Hematopoietic multipotent progenitor cell treated with erythropoietin and hydrocortisone succinate and interleukin-3 and kit ligand, for 6 days (in vitro differentiated cells): ENCODE results near the gene CCDC190.
"Not testable (repeated sequence)": the region's sequence is repeated elsewhere in the genome, so short reads cannot be mapped to it uniquely, and the experiment has no call there.

Source experiments
- DNase-seq: peaks from one replicate; pipeline ENCODE4 v3.0.0-alpha.2; 2015

Gene CCDC190

DNA sequence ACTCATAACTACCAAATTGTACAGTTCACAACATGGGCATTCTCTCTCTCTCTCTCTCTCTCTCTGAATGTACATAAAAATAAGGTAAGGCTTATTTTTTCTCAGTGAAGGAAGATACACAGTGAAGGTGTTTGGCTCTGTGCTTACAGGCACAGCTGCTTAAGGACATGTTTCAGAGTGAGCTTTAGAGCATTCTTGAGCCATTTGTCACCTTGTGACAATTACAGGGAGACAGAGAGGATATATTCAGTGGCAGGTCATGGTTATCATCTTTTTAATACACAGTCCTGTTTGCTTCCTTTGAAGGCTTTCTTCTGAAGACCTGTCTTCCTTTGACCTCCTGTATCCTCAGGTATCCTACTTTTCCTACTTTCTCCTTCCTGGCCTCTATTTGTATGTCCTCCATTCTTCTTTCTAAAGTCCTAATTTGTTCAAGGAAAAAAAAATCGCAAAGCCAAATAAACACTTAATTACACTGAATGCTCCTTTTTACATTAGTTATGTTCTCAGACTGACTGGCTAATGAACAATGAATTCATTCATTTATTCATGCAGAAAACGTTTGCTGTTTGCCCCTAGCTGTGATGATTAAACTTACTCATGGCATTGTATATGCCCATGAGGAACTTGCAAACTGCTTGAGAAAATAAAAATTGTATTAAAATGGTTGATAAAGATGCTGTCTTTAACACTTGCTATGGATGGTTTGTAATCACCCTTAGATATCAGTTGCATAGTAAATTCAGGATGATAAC lies 37.0 kb downstream of the CCDC190 start:
- no peak for DNase-seq

DNA sequence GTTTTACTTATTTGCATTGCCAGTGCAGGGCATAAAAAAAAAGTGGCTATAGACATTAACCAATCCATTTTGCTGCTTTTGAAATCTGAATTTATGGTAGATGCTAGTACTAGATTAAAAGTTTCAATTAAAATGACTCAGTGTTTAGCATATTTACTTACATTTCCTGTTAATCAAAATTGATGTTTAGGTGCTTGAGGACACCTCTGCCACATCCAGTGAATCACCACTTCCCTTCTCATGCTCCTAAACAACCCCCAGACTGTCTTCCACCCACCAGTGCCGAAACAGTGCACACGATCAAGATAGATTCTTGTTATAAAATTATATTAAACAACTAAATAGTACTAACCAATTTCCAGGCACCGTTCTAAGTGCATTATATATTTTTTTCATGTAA lies 37.7 kb downstream of the CCDC190 start:
- DNase-seq: no peak

DNA sequence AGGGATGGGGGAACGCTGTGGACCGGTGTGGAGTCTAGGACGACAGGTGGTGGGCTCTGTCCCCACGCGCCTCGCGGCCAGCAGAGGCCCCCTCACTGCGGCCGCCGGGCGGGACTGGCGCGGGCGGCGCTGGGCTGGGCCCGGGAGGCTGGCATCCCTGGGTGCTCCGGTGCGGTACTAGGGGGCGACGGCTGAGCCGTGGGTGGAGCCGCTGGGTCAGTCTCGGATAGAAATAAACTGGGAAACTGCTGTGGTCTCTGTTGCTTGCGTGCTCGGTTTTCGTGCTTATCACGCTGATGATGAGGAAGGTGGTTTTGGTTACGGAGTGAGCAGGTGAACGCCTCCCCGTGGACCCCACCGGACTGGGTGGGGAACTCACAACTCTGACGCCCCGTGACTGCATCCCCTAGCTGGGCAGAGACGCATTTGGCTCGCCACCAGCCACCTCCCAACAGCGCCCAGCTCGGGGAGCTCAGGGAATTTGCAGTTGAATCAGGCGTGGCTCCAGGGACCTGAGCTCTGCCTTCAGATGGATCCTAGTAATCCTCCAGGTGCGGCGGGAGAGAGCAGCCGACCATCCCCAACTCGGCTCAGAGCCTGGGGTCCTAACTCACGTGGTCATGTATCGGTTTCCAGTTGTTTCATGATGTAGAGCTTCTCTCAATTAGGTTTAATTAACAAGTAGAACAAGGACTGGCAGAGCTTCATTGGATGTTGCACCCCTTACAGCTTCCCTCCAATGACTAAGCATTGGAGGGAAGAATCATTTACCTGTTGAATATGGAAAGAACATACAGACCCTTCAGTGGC lies 38.4 kb downstream of the CCDC190 start:
- no peak for DNase-seq

DNA sequence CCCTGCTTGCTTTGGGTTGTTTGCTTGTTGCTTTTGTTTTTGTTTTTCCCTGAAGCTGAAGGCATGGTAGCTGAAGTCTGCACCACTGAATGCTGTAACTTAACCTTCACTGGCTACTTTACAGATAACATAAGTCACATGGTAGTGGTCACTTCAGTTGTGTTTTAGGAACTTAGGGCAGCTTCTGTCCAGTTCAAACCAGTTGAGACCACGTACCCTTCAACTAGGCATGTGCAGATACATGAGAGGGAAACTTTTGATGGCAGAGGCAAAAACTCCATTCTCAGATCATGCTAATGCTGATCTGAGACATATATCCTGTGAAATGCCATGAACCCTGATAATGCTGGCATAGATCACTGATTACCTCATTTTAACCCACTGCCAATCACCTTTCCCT lies 42.3 kb downstream of the CCDC190 start:
- DNase-seq: not testable (repeated sequence)

DNA sequence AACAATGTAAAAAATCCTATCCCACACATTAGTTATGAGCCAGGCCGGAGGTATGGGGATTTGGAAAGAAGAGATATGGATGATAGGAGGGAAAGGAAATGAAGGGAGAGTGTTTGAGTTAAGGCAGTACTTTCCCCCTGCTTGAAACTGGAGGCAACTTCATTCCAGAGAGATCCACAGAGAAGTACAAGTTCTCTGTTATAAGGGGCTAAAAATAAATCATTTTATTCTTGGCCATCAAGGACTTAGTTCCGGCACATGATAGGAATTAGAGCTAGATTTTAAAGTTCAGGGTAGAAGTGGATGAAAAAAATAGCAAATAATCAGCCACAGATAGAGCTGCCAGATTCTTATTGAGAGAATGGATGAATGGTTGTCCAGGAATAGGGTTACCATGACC lies 42.8 kb downstream of the CCDC190 start:
- DNase-seq: not testable (repeated sequence)

DNA sequence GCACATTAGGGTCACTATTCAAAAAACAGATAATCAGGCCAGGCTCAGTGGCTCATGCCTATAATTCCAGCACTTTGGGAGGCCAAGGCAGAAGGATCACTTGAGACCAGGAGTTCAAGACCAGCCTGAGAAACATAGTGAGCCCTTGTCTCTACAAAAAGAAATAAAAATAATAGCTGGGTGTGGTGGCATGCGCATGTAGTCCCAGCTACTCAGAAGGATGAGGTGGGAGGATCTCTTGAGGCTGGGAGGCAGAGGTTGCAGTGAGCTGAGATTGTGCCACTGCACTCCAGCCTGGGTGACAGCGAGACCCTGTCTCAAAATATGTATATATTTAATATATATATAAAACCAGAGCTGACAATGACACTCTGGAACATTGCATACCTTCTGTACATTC lies 48.6 kb downstream of the CCDC190 start:
- DNase-seq: not testable (repeated sequence)

DNA sequence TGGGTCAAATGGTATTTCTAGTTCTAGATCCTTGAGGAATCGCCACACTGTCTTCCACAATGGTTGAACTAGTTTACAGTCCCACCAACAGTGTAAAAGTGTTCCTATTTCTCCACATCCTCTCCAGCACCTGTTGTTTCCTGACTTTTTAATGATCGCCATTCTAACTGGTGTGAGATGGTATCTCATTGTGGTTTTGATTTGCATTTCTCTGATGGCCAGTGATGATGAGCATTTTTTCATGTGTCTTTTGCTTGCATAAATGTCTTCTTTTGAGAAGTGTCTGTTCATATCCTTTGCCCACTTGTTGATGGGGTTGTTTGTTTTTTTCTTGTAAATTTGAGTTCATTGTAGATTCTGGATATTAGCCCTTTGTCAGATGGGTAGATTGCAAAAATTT lies 53.5 kb downstream of the CCDC190 start:
- DNase-seq: not testable (repeated sequence)
